ENCODE data around the gene NKAP.

DNA sequence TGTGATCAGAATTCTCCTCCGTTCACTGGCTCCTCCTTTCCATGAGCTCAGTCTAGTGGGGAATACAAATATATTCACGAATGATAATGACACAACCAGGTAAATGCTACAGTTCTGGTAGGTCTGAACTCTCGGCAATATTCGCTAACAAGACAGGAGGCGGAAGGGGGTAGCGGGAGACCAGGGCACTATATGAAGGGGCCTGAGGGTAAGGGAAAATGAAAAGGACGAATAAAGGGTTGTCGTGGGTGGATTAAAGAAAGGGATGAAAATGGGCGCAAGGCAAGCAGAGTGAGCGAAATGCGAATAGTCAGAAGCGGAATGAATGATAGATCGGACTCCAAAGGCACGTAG, 743 bp downstream of the NKAP start:
- TF ChIP-seq RAD21 (IDR thresholded peaks at IDR 0.05 in 1 of 2, conservative IDR thresholded peaks at IDR 0.05 in 1 of 2; ENCODE audit: low read depth in 2 of 2, low read length in 2 of 2): no peak
- no peak for TF ChIP-seq CEBPB (IDR thresholded peaks at IDR 0.05; ENCODE audit: low read depth, low read length)
- no peak for TF ChIP-seq YY1 (IDR thresholded peaks at IDR 0.05; ENCODE audit: low read depth, low read length)
- TF ChIP-seq CREB1 (IDR thresholded peaks at IDR 0.05): no peak
- TF ChIP-seq, protein P1, sequence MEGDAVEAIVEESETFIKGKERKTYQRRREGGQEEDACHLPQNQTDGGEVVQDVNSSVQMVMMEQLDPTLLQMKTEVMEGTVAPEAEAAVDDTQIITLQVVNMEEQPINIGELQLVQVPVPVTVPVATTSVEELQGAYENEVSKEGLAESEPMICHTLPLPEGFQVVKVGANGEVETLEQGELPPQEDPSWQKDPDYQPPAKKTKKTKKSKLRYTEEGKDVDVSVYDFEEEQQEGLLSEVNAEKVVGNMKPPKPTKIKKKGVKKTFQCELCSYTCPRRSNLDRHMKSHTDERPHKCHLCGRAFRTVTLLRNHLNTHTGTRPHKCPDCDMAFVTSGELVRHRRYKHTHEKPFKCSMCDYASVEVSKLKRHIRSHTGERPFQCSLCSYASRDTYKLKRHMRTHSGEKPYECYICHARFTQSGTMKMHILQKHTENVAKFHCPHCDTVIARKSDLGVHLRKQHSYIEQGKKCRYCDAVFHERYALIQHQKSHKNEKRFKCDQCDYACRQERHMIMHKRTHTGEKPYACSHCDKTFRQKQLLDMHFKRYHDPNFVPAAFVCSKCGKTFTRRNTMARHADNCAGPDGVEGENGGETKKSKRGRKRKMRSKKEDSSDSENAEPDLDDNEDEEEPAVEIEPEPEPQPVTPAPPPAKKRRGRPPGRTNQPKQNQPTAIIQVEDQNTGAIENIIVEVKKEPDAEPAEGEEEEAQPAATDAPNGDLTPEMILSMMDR (IDR thresholded peaks at IDR 0.05; ENCODE audit: control extremely low read depth in 1 of 3, insufficient read depth in 1 of 3, low read depth in 1 of 3, low read length in 3 of 3): no peak
- no peak; the same call in 1 of the 2 replicates for TF ChIP-seq POLR2AphosphoS5 (IDR thresholded peaks at IDR 0.05; ENCODE audit: low read depth, low read length)
- no peak for TF ChIP-seq SP1 (IDR thresholded peaks at IDR 0.05; ENCODE audit: low read depth, low read length)
- no peak for TF ChIP-seq POLR2A (IDR thresholded peaks at IDR 0.05; ENCODE audit: control extremely low read depth in 1 of 2, low read depth in 2 of 2, low read length in 2 of 2)
- no peak for TF ChIP-seq CBX5 (IDR thresholded peaks at IDR 0.05; ENCODE audit: low read depth, low read length)
- TF ChIP-seq TBP (IDR thresholded peaks at IDR 0.05; ENCODE audit: low read depth, low read length): no peak

Measured in H1 (cell line).